H1 (cell line): Measurements from ENCODE around the gene BCAS3. TPM values are rescaled to one million over a fixed set of nuclear protein-coding genes. Genes with fewer than 3 reads are reported as not detected.

Experiments
- GTF2F1 ChIP-seq: IDR thresholded peaks from 2 replicates; pipeline ENCODE4 v1.6.1; 2012; ENCODE audit warnings: low read depth, low read length, improper control_type of control experiment, borderline replicate concordance
- RFX5 ChIP-seq: IDR thresholded peaks from 2 replicates; pipeline ENCODE4 v1.6.1; 2011; ENCODE audit warnings: low read depth, low read length, improper control_type of control experiment, borderline replicate concordance
- ZNF274 ChIP-seq: IDR thresholded peaks from 2 replicates; pipeline ENCODE4 v1.7.0; 2012; ENCODE audit warnings: low read length, borderline replicate concordance; ENCODE audit errors: extremely low read depth
- polyA plus RNA-seq, 7 experiments: library from polyadenylated mRNA; depleted of rRNA in 3 of 7; stranded (reverse) in 5 of 7; unstranded in 2 of 7; fragments of >200 nt in 5 of 7; fragments of 200-250 nt in 2 of 7; gene quantifications; 1 replicate in 5 of 7; 2 replicates in 1 of 7; 4 replicates in 1 of 7; pipeline versions ENCODE4 v1.2.1 to v1.2.3, GENCODE V29; 2011 to 2013; ENCODE audit warnings: missing spikeins in 2 of 7, mixed read lengths in 2 of 7
- total RNA-seq: library from RNA; stranded (reverse); fragmentation: NEBNext Ultra II Directional; extraction: Animal tissue kit (Norgen Biotek cat#: 25700); gene quantifications from 2 replicates; pipeline ENCODE4 v1.2.1, GENCODE V29; 2021

The BCAS3 gene
- total and polyA plus RNA-seq, 2 of the 8 experiments (the other 6 are each of a cell fraction or from before 2014, with no cell fraction given) = 9.9 to 13.3 TPM

DNA sequence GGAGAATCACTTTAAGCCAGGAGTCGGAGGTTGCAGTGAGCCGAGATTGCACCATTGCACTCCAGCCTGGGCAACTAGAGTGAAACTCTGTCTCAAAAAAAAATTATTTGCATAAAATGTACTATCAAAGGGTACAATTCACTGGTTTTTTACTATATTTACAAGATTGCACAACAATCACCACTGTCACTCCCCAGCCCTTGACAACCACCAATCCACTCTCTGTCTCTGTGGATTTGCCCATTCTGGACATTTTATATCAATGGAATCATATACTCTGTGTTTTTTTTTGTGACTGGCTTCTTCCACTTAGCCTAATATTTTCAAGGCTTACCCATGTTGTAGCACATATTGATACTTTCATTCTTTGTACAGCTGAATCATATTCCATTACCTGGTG is 740.8 kb downstream of the BCAS3 start (continued):
- TF ChIP-seq RFX5 (no peak), ZNF274 (no peak), GTF2F1 (no peak)
